Measurements from ENCODE around the gene CYTH4. TPM values are rescaled to one million over a fixed set of nuclear protein-coding genes. Genes with fewer than 3 reads are reported as not detected.

CYTH4 gene
- total RNA-seq, 1 donor from 2014 or later = 40.0 TPM

DNA sequence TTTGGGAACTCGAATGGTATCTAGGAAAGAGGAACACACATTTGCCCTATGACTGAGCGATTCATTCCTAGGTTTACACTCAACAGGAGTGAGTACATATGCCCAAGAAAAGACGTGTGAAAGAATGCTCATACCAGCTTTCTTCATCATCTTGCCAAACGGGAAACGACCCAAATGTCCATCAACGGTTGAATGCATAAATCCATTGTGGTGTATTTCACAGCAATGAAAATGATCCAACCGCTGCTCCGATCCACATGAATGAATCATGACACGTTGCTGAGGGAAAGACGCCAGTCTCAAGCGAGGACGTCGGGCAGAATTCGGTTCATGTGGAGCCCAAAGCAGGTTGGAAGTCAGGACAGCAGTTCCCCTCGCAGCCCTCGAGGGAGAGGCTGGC is 71.5 kb downstream of the CYTH4 start:
- DNase-seq (ENCODE audit: low spot score) (no peak), ATAC-seq (no peak)
- intact Hi-C loops (cut with DNase I) = no loop called here

DNA sequence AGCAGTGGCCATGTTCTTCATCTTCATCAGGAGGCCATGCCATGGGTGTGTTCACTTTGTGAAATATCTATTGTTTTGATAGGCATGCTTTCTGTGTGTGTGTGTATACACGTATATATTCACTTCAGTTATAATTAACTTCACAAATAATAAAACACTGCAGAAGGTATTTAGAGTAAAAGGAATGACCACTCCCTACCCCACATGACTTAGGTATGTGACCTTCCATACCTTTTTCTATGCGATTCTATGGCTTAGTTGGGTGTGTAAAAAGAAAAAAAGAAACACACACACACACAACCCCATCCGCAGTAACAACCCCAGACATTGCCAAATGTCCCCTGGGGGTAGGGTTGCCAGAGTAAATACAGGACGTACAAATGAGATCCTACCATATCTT is 72.0 kb downstream of the CYTH4 start:
- no peak for ATAC-seq
- intact Hi-C loops (cut with DNase I) = no loop called here

DNA sequence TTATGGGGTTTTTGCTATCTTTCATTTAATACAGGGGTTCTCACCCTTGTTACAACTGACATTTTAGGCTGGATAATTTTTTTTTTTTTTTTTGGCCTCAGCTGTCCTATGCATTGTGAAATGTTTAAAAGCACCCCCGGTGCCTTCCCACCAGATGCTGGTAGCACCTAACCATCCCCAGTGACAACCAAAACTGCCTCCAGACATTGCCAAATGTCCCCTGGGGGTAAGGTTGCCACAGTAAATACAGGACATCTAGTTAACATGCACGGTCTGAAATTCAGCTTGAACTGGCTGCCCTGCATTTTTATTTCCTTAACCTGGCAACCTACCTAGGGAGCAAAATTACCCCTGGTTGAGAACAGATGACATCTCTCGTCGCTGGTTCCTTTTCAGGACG is 72.4 kb downstream of the CYTH4 start:
- intact Hi-C loops (cut with DNase I) = no loop called here
- no peak for DNase-seq (ENCODE audit: low spot score)

More for the DNA sequence above, 72.0 kb downstream of the CYTH4 start:
- no peak for DNase-seq (ENCODE audit: low spot score)

DNA sequence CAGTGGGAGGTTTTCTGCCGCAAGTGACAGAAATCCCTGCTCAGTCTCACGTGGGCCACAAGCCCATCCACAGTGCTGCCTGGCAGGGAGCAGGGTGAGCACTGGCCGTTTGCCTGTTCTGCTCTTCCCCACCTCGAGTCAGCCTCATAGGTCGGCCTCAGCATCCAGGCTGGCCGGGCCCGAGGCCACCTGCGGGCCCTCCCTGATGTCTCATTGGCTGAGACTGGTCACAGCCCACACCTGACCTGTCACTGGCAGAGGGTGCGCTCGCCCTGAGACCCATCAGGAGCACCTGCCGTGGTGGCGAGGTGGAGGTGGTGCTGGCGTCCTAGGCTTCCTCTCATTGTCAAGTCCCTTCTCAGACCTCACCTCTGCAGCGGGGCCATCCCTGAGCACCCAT is 72.9 kb downstream of the CYTH4 start:
- intact Hi-C loops (cut with DNase I) = no loop called here
- DNase-seq (ENCODE audit: low spot score) (no peak), ATAC-seq (no peak)

More for the DNA sequence above, 72.4 kb downstream of the CYTH4 start:
- no peak for ATAC-seq

DNA sequence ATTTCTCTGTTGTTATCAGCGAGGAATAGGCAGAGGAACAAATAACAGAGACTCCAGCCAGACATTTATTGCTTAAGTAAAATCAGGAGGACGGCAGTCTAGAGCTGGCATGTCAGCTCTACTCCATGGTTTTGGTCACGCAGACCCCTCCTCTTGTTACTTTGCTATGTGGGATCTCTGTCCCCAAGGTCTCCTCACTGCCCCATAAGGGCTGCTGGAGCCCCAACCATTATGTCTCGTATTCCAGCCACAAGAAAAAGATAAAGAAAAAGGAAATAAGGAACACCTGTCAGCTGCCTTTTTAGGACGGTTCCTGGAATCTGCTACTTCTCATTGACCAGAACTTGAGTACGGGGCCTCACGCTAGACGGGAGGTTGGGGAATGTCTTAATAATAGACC is 74.6 kb downstream of the CYTH4 start:
- DNase-seq (ENCODE audit: low spot score) = no peak
- ATAC-seq = no peak
- intact Hi-C loops (cut with DNase I) = no loop called here

DNA sequence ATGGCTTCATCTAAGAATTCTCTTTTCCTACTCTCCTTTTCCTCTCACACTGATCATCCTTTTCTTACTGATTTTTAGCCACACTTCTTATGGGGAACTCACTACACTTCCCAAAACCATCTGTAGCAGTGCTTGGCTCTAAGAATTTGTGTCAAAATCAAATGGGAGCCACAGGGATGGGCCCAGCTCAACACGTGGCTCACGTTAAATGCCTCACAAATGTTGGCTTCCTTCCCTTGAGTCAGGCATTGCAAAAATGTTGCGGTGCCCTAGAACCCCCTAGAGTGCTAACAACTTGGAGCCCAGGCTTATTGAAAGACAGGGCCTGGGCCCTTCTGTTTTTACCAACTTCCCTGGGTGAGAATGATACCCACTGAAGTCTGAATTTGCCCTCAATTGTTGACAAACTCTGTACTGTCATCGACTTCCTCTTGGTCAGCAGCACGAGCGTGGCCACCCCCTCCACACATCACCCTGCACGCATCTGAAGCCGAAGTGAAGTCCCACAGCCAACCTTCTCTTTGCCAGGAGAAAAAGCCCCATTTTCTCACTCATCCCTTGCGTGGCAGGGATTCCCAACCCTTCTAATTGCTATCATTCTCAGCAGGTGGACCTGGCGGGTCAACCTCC is 75.3 kb downstream of the CYTH4 start:
- intact Hi-C loops (cut with DNase I) = no loop called here
- ATAC-seq (no peak), DNase-seq (ENCODE audit: low spot score) (no peak)

DNA sequence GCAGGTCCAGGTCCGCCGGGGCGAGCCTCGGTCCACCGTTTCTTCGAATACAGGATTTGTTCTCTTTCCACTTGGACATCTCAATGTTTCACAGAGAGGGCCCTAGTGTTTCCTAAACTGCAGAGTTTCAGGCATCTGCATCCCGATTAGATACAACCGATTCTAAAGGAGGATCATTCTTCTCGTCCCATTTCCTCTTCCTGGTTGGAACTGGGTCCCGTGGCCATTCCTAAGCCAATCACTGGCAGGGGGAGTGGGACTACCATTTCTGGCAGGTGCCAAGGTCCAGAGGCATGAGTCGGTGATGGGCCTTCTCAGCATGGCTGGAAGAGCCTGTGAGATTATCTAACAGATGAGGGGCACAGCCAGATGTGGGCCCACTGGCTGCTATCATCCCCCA is 76.1 kb downstream of the CYTH4 start:
- intact Hi-C loops (cut with DNase I) = no loop called here
- DNase-seq (ENCODE audit: low spot score) = no peak
- no peak for ATAC-seq

DNA sequence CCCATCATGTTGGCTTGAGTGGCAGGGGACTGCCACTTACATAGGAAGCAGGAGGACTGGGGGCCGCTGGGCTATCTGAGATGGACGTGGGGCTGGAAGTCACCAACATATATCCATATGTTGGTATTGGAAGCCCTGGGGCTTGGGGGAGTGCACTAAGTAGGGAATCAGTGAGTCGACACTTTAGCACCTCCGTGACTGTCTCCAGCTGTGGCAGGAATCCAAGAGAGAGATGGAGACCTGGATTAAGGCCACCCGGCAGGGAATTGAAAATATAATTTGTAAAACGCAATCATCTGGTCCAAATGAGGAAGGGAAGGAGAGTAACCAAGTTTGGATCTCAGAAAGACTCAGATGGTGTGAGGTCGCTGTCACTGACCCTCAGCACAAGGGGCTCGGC is 76.6 kb downstream of the CYTH4 start:
- DNase-seq (ENCODE audit: low spot score) = no peak
- ATAC-seq = no peak
- intact Hi-C loops (cut with DNase I) = no loop called here

DNA sequence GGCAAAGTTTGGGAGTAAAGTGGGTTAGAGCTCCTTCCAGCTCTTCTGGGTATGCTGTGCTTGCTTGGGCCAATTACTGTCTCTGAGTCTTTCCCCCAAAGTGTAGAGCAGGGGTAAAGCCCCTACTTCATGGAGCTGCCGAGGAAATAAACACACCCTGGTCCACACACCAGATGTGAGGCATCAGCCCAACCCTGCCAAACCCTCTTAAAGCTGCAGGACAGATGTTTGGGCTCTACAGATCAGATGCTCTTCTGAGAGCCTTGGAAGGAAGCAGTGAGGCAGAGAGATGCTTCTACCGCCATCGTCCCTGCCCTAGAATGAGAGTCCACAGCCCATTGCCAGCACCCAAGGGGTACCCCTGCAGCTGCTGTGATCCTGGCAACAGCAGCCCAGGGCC is 80.3 kb downstream of the CYTH4 start:
- DNase-seq (ENCODE audit: low spot score) (no peak), ATAC-seq (peak; percentile 12)
- intact Hi-C loops (cut with DNase I) = no loop called here

DNA sequence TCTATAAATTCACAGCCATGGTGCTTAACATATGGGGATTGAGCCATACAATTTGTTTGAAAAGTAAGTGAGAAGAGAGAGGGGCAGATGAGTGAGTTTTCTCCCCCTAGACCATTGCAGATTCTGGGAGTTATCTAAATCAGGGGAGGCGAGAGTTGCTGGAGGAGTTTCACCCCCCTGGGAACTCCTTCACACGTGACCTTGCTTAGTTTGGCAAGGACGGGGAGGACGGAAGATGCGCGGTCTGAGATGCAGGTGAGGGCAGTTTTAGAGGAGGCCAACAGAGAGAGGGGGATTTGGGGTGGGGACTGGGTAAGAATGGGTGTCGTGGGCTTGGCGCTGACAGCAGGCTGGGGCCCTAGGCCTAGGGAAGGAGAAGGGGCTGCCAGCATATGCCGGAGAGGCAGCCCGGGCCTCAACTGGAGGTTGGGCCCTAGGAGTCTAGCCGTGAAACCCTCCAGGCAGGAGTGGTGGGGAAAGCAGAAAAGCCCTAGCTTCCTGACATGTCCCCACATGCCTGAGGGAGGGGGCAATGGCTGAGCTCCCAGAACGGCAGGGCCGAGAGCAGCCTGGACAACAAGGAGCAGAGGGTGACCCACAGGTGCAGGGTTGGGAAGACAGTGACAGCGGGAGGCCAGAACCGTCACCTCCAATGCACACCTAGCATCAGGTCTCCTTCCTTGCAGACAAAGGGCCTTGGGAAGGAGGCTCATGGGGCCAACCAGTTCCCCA is 81.1 kb downstream of the CYTH4 start:
- ATAC-seq (peak; percentile 71), DNase-seq (ENCODE audit: low spot score) (no peak)
- intact Hi-C loops (cut with DNase I) = no loop called here

Other genes starting within 250 kb of the CYTH4 start
- gene KCTD17, start 230.8 kb upstream of the CYTH4 start, total RNA-seq = 17.5 TPM
- not detected for gene TMPRSS6, start 172.8 kb upstream of the CYTH4 start, total RNA-seq
- 3.7 TPM for gene IL2RB, start 132.6 kb upstream of the CYTH4 start, total RNA-seq
- 7.8 TPM for gene C1QTNF6, start 94.3 kb upstream of the CYTH4 start, total RNA-seq
- gene SSTR3, start 70.0 kb upstream of the CYTH4 start, total RNA-seq = not detected
- gene RAC2, start 38.2 kb upstream of the CYTH4 start, total RNA-seq = 18.9 TPM
- gene ELFN2, start 145.0 kb downstream of the CYTH4 start, total RNA-seq = 5.9 TPM
- 22.3 TPM for gene MFNG, start 203.9 kb downstream of the CYTH4 start, total RNA-seq
- 31.6 TPM for gene CARD10, start 236.9 kb downstream of the CYTH4 start, total RNA-seq